Activated CD4-positive, alpha-beta T cell treated with anti-CD3 and anti-CD28 coated beads, Interleukin-2, amount 10 ng/mL, durations not matched to agents 7 days and 5 days (primary cell): Measurements from ENCODE around the gene IGFL2. TPM values are rescaled to one million over a fixed set of nuclear protein-coding genes. Genes with fewer than 3 reads are reported as not detected.

Experiments used
- CTCF ChIA-PET: fragments of 350-600 bp; sonication (Branson Sonifier 250); formaldehyde crosslinking; loops from one replicate; lab custom pipeline; 2021; ENCODE audit warnings: antibody characterized with exemption; lab: Charles Lee
- POLR2A ChIA-PET: fragments of 350-600 bp; sonication (Branson Sonifier 250); formaldehyde crosslinking; loops from one replicate; lab custom pipeline; 2021; ENCODE audit warnings: antibody characterized with exemption; lab: Charles Lee
- DNase-seq: peaks from one replicate; pipeline ENCODE4 v3.0.0-alpha.2; 2020
- H3K27ac Mint-ChIP-seq: one replicate; pipeline ENCODE4 v1.8.0; 2021; ENCODE audit warnings: mild to moderate bottlenecking, moderate library complexity, mixed read lengths
- H3K27me3 Mint-ChIP-seq: one replicate; pipeline ENCODE4 v1.8.0; 2021; ENCODE audit warnings: mixed read lengths
- H3K36me3 Mint-ChIP-seq: one replicate; pipeline ENCODE4 v1.8.0; 2021; ENCODE audit warnings: low read depth, mixed read lengths
- H3K4me1 Mint-ChIP-seq: one replicate; pipeline ENCODE4 v1.8.0; 2021; ENCODE audit warnings: mixed read lengths
- H3K4me3 Mint-ChIP-seq: one replicate; pipeline ENCODE4 v1.8.0; 2021; ENCODE audit warnings: mild to moderate bottlenecking, moderate library complexity, mixed read lengths
- H3K9me3 Mint-ChIP-seq: one replicate; pipeline ENCODE4 v1.8.0; 2021; ENCODE audit warnings: mixed read lengths
- total RNA-seq, 2 experiments: library from RNA; stranded (reverse); gene quantifications; one replicate each; pipeline ENCODE4 v1.2.3, GENCODE V29; 2021

Gene IGFL2
- total RNA-seq, 2 experiments from 2014 or later: not detected

- DNase-seq: no peak
- H3K4me3 Mint-ChIP-seq: no peak overlapping the region
- ChIA-PET CTCF (interaction anchor here (0.6 to 1.0 kb wide), 2 partner anchors 13 to 1435 kb away, joined by 3 to 4 read pairs; no protein-coding TSS in a partner anchor), POLR2A (no interaction called here)
- H3K4me1 Mint-ChIP-seq: no peaks in the 10 kb centered on the region
- H3K36me3 Mint-ChIP-seq: no peaks in the 10 kb centered on the region
- H3K27me3 Mint-ChIP-seq: peaks cover 57% of the 10 kb centered on the region
- no peak overlapping the region for H3K27ac Mint-ChIP-seq
- no peaks in the 10 kb centered on the region for H3K9me3 Mint-ChIP-seq
Measured at GRCh38 chr19:46125447-46125846, 22.6 kb upstream of the IGFL2 start.

DNA sequence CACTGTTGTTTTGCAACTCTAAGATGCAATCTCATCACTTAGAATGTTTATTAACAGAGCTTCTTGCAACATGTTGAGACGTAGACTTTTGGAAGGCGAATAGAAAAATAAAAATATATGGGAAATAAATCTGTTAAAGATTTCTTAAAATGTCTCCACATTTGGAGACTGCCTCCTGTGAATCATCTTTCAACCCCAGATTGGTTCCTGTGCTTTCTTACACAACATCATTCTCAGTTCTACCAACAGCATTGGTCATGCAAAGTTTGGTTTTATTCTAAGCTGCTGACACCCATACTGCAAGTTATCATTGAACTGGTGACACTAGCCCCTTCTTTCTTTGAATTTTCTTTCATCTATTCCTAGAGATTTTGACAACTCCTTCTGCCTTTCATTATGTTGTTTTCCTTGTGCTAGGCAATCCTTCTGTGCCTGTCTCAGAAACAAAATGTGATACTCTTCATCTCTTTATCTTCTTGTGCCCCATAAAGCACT lies 21.9 kb upstream of the IGFL2 start:
- ChIA-PET POLR2A (no interaction called here), CTCF (interaction anchor here (0.6 to 1.0 kb wide), 2 partner anchors 12 to 1435 kb away, joined by 3 to 4 read pairs; no protein-coding TSS in a partner anchor)
- no peaks in the 10 kb centered on the region for H3K4me1 Mint-ChIP-seq
- no peak for DNase-seq
- no peaks in the 10 kb centered on the region for H3K36me3 Mint-ChIP-seq
- H3K4me3 Mint-ChIP-seq: no peak overlapping the region
- no peaks in the 10 kb centered on the region for H3K9me3 Mint-ChIP-seq
- no peak overlapping the region for H3K27ac Mint-ChIP-seq
- H3K27me3 Mint-ChIP-seq: peaks cover 56% of the 10 kb centered on the region

- CTCF ChIA-PET: no interaction called here
- H3K4me1 Mint-ChIP-seq: peaks cover 3% of the 10 kb centered on the region
- H3K36me3 Mint-ChIP-seq: no peaks in the 10 kb centered on the region
- no peak for DNase-seq
- H3K9me3 Mint-ChIP-seq: no peaks in the 10 kb centered on the region
- no peak overlapping the region for H3K27ac Mint-ChIP-seq
- no peak overlapping the region for H3K4me3 Mint-ChIP-seq
- POLR2A ChIA-PET: no interaction called here
- peaks cover 59% of the 10 kb centered on the region for H3K27me3 Mint-ChIP-seq
Measured at GRCh38 chr19:46131485-46132143, 16.4 kb upstream of the IGFL2 start.

- Mint-ChIP-seq H3K36me3 (no peaks in the 10 kb centered on the region), H3K4me1 (peaks cover 3% of the 10 kb centered on the region), H3K9me3 (no peaks in the 10 kb centered on the region), H3K27ac (no peak overlapping the region), H3K4me3 (no peak overlapping the region), H3K27me3 (peaks cover 53% of the 10 kb centered on the region)
- ChIA-PET CTCF (no interaction called here), POLR2A (no interaction called here)
- no peak for DNase-seq
Measured at GRCh38 chr19:46132508-46133100, 15.4 kb upstream of the IGFL2 start.

GRCh38 chr19:46133101-46133627 lies 14.9 kb upstream of the IGFL2 start:
- no peak overlapping the region for H3K4me3 Mint-ChIP-seq
- ChIA-PET POLR2A (no interaction called here), CTCF (no interaction called here)
- H3K36me3 Mint-ChIP-seq: no peaks in the 10 kb centered on the region
- H3K9me3 Mint-ChIP-seq: no peaks in the 10 kb centered on the region
- H3K27ac Mint-ChIP-seq: no peak overlapping the region
- H3K27me3 Mint-ChIP-seq: peaks cover 48% of the 10 kb centered on the region
- no peak for DNase-seq
- H3K4me1 Mint-ChIP-seq: peaks cover 3% of the 10 kb centered on the region

GRCh38 chr19:46133777-46134241 lies 14.2 kb upstream of the IGFL2 start:
- no peaks in the 10 kb centered on the region for H3K9me3 Mint-ChIP-seq
- H3K36me3 Mint-ChIP-seq: no peaks in the 10 kb centered on the region
- POLR2A ChIA-PET: no interaction called here
- H3K4me1 Mint-ChIP-seq: peaks cover 3% of the 10 kb centered on the region
- H3K27ac Mint-ChIP-seq: no peak overlapping the region
- CTCF ChIA-PET: no interaction called here
- no peak for DNase-seq
- peaks cover 44% of the 10 kb centered on the region for H3K27me3 Mint-ChIP-seq
- no peak overlapping the region for H3K4me3 Mint-ChIP-seq

DNA sequence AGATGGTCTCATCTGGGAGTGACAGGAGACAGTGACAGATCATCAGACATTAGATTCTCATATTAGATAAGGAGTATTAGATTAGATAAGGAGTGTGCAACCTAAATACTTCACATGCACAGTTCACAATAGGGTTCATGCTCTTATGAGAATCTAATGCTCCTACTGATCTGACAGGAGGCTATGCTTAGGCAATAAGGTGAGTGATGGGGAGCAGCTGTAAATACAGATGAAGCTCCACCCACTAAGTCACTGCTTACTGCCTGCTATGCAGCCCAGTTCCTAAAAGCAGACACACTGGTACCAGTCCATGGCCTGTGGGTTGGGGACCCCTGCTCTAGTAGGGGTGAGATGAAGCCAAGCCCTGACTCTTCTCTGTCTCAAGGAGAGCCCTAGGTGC lies 13.5 kb upstream of the IGFL2 start:
- POLR2A ChIA-PET: no interaction called here
- H3K36me3 Mint-ChIP-seq: no peaks in the 10 kb centered on the region
- CTCF ChIA-PET: no interaction called here
- peaks cover 38% of the 10 kb centered on the region for H3K27me3 Mint-ChIP-seq
- no peaks in the 10 kb centered on the region for H3K9me3 Mint-ChIP-seq
- no peak for DNase-seq
- no peak overlapping the region for H3K27ac Mint-ChIP-seq
- H3K4me1 Mint-ChIP-seq: peaks cover 3% of the 10 kb centered on the region
- H3K4me3 Mint-ChIP-seq: no peak overlapping the region

DNA sequence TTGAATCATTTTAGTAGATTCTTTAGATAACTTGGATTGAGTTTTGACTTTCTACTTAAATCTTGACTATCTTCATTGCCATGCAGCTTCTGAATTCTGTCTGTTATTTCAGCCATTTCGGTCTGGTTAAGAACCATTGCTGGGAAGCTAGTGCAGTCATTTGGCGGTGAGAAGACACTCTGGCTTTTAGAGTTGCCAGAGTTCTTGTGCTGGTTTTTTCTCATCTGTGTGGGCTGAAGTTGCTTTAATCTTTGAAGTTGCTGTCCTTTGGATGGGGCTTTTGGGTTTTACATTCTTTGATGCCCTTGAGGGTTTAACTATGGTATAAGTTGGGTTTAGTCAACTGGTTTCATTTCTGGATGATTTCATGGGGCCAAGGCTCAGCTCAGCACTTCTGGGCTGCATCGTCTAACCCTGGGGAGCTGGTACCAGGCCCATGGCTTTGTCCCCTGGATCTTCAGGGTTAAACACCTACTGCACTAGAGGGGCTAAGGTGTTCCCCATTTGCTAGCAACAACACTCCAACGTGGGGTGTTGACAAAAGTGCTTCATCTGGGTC lies 10.0 kb upstream of the IGFL2 start:
- POLR2A ChIA-PET: no interaction called here
- peaks cover 2% of the 10 kb centered on the region for H3K4me1 Mint-ChIP-seq

DNA sequence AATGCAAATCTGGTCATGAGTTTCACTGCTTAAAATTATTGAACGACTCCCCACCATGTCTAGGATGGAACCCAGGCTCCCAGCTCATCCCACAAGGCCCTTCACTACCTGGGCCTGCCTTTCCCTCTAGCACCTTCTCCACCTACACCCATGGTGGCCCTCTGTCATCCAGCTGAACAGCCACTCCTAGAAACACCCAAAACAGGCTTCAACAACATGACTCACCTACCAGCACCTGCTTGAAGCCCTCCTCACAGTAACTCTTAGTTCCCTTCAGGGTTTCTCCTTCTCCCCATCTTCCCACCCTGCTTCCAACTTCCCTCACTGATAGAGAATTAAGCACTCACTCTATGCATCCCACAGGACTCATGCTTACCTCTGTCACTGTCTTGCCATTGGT lies 6.6 kb upstream of the IGFL2 start:
- H3K36me3 Mint-ChIP-seq: no peaks in the 10 kb centered on the region
- peaks cover 25% of the 10 kb centered on the region for H3K27me3 Mint-ChIP-seq
- no peak for DNase-seq
- H3K4me1 Mint-ChIP-seq: no peaks in the 10 kb centered on the region
- POLR2A ChIA-PET: no interaction called here
- no peaks in the 10 kb centered on the region for H3K9me3 Mint-ChIP-seq
- H3K4me3 Mint-ChIP-seq: no peak overlapping the region
- H3K27ac Mint-ChIP-seq: no peak overlapping the region
- CTCF ChIA-PET: no interaction called here

More for the DNA sequence above, 10.0 kb upstream of the IGFL2 start:
- Mint-ChIP-seq H3K9me3 (no peaks in the 10 kb centered on the region), H3K36me3 (no peaks in the 10 kb centered on the region), H3K27ac (no peak overlapping the region), H3K27me3 (peaks cover 27% of the 10 kb centered on the region), H3K4me3 (no peak overlapping the region)
- CTCF ChIA-PET: interaction anchor here (1.2 kb wide), 1 partner anchor 12 kb away, joined by 3 read pairs; no protein-coding TSS in a partner anchor
- DNase-seq: no peak

- Mint-ChIP-seq H3K27ac (no peak overlapping the region), H3K4me3 (no peak overlapping the region), H3K4me1 (no peaks in the 10 kb centered on the region), H3K27me3 (peaks cover 24% of the 10 kb centered on the region), H3K9me3 (no peaks in the 10 kb centered on the region), H3K36me3 (no peaks in the 10 kb centered on the region)
- CTCF ChIA-PET: no interaction called here
- POLR2A ChIA-PET: interaction anchor here (0.5 kb wide), 1 partner anchor 1270 kb away, joined by 4 read pairs; no protein-coding TSS in a partner anchor
- DNase-seq: no peak
Measured at GRCh38 chr19:46142294-46142693, 5.7 kb upstream of the IGFL2 start.

GRCh38 chr19:46144756-46145155 lies 3.3 kb upstream of the IGFL2 start:
- ChIA-PET CTCF (no interaction called here), POLR2A (no interaction called here)
- Mint-ChIP-seq H3K27me3 (peaks cover 33% of the 10 kb centered on the region), H3K36me3 (no peaks in the 10 kb centered on the region), H3K27ac (no peak overlapping the region), H3K4me3 (no peak overlapping the region), H3K9me3 (no peaks in the 10 kb centered on the region), H3K4me1 (no peaks in the 10 kb centered on the region)
- no peak for DNase-seq

DNA sequence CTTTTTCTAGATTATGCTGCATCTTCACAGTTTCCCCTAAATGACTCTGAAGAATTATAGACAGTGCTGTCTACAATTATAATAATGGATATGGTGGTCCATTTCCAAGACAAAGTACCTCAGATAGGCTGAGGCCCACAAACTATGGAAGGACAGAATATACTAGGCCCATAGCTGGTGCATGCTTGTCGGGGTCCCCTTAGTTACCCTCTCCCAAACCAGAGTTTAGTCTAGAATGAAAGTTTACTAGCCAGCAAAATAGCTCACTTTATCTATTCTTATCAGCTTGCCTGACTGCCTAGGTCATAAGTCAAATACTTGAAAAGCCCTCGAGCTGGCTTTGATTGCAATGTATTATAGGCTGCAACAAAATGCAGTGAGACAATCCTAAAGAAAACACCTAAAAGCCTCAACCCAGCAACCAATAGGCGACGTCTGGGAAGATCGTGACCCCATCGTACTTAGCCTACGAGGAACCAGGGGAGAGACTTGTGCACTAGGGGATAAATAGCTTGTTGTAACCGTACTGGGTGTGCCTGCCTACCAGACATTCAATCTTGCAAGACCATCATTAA lies 785 bp upstream of the IGFL2 start:
- no peaks in the 10 kb centered on the region for H3K36me3 Mint-ChIP-seq
- H3K27ac Mint-ChIP-seq: no peak overlapping the region
- no peak overlapping the region for H3K4me3 Mint-ChIP-seq
- no peaks in the 10 kb centered on the region for H3K9me3 Mint-ChIP-seq
- no peaks in the 10 kb centered on the region for H3K4me1 Mint-ChIP-seq
- no peak for DNase-seq
- ChIA-PET POLR2A (no interaction called here), CTCF (interaction anchor here (1.4 kb wide), 1 partner anchor 34 kb away, joined by 3 read pairs; no protein-coding TSS in a partner anchor)
- peaks cover 36% of the 10 kb centered on the region for H3K27me3 Mint-ChIP-seq

DNA sequence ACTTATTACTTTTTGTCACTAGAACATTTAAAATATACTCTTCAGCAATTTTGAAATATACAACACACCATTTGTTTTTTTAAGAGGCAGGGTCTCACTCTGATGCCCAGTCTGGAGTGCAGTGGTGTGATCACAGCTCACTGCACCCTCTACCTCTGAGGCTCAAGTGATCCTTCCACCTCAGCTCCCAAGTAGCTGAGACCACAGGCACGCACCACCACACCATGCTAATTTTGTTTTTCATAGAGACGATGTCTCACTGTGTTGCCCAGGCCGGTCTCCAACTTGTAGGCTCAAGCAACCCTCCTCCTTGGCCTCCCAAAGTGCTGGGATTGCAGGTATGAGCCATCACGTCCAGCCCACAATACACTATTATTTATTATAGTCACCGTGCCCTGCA lies 2.6 kb downstream of the IGFL2 start:
- H3K9me3 Mint-ChIP-seq: no peaks in the 10 kb centered on the region
- no peaks in the 10 kb centered on the region for H3K36me3 Mint-ChIP-seq
- H3K4me1 Mint-ChIP-seq: no peaks in the 10 kb centered on the region
- DNase-seq: no peak
- ChIA-PET CTCF (no interaction called here), POLR2A (no interaction called here)
- H3K4me3 Mint-ChIP-seq: no peak overlapping the region
- H3K27ac Mint-ChIP-seq: no peak overlapping the region
- peaks cover 40% of the 10 kb centered on the region for H3K27me3 Mint-ChIP-seq
